ENCODE data around the gene IQGAP1.

DNA sequence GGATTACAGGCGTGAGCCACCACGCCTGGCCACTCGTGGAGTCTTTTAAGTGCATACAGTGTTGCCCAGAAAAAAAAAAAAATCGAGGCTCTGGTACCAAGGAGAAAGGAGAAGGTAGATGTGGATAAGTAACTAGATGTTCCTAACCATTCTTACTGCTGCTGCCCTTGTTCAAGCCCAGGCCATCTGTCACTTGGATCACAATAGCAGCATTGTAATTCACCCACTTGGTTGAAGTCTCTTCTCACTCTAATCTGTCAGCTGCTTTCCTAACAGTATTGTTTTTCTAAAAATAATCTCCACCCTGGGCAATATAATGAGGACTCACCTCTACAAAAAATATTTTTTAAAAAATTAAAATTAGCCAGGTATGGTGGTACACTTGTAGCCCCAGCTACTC lies 83.7 kb downstream of the IQGAP1 start:
- TF ChIP-seq POLR2A (IDR thresholded peaks at IDR 0.05) = no peak
- no peak for TF ChIP-seq CTCF (IDR thresholded peaks at IDR 0.05)

Data from Peyer's patch (tissue), 4 donors.